ENCODE results near the gene CCDC12. TPM values are rescaled to one million over a fixed set of nuclear protein-coding genes. Genes with fewer than 3 reads are reported as not detected.

Gene CCDC12
- total and polyA plus RNA-seq, 2 of the 13 experiments (the other 11 are each of a cell fraction or from before 2014, with no cell fraction given), result 30.1 to 49.5 TPM

DNA sequence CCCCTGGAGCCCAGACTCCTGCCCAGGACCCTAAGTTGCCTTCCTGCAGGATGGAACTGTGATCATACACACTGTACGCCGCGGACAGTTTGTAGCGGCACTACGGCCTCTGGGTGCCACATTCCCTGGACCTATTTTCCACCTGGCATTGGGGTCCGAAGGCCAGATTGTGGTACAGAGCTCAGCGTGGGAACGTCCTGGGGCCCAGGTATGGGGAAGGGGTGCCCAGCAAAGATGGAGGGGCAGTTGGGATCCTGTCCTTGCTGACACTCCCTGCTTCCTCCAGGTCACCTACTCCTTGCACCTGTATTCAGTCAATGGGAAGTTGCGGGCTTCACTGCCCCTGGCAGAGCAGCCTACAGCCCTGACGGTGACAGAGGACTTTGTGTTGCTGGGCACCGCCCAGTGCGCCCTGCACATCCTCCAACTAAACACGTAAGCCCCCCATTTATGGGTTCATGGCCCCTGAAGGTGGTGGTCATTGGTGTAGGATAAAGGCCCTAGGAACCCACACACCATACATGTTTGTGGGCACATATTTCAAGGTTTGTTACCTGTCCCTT, 31.8 kb upstream of the CCDC12 start:
- Histone ChIP-seq H3K9ac (ENCODE audit: insufficient read depth, low read depth, low read length) (no peak overlapping the region), H3K79me2 (ENCODE audit: insufficient read depth, low read length) (no peaks in the 10 kb centered on the region), H2AFZ (ENCODE audit: low read length) (no peak overlapping the region), H3K27me3 (ENCODE audit: control insufficient read depth in 1 of 2, insufficient read depth in 2 of 2, low read length in 2 of 2) (no peaks in the 10 kb centered on the region), H3K4me1 (ENCODE audit: insufficient read depth, low read length) (no peaks in the 10 kb centered on the region), H4K20me1 (ENCODE audit: insufficient read depth, low read length) (no peaks in the 10 kb centered on the region), H3K4me2 (ENCODE audit: low read depth, low read length) (no peak overlapping the region), H3K36me3 (replicated peaks in 1 of 2; ENCODE audit: control insufficient read depth in 1 of 2, insufficient read depth in 2 of 2, low read length in 2 of 2) (peaks cover 5 to 21% of the 10 kb centered on the region in 2 experiments), H3K4me3 (replicated peaks in 1 of 3; ENCODE audit: insufficient read depth in 1 of 3, low read depth in 2 of 3, low read length in 3 of 3) (no peak overlapping the region), H3K27ac (ENCODE audit: extremely low read length, insufficient read depth, low read length) (no peak overlapping the region), H3K9me3 (ENCODE audit: low read length) (no peaks in the 10 kb centered on the region)
- 88% methylated on average over 8 of the region's 13 CpGs for WGBS (ENCODE audit: low lambda C conversion rate)
- ATAC-seq, result no peak
- intact Hi-C loops (cut with micrococcal nuclease; ENCODE audit: unreplicated experiment) (no loop called here), in situ Hi-C loops (cut with HindIII; ENCODE audit: extremely low pct_ligation_motif_present, low pct_unique_long_range_greater_than_20kb) (no loop called here)
- FAIRE-seq, result no peak
- DNase-seq (ENCODE audit: low spot score), result no peak
- CTCF ChIA-PET (ENCODE audit: low intra/inter-chr PET ratio, low total read pairs), result no interaction called here
- BruUV-seq (replicated peaks), result no TSS peak
- POLR2A ChIA-PET, result no interaction called here
- no peak for TF ChIP-seq SAP130 (CRISPR knock-in tag; IDR thresholded peaks at IDR 0.05; ENCODE audit: low read depth)
- TF ChIP-seq, protein P1, sequence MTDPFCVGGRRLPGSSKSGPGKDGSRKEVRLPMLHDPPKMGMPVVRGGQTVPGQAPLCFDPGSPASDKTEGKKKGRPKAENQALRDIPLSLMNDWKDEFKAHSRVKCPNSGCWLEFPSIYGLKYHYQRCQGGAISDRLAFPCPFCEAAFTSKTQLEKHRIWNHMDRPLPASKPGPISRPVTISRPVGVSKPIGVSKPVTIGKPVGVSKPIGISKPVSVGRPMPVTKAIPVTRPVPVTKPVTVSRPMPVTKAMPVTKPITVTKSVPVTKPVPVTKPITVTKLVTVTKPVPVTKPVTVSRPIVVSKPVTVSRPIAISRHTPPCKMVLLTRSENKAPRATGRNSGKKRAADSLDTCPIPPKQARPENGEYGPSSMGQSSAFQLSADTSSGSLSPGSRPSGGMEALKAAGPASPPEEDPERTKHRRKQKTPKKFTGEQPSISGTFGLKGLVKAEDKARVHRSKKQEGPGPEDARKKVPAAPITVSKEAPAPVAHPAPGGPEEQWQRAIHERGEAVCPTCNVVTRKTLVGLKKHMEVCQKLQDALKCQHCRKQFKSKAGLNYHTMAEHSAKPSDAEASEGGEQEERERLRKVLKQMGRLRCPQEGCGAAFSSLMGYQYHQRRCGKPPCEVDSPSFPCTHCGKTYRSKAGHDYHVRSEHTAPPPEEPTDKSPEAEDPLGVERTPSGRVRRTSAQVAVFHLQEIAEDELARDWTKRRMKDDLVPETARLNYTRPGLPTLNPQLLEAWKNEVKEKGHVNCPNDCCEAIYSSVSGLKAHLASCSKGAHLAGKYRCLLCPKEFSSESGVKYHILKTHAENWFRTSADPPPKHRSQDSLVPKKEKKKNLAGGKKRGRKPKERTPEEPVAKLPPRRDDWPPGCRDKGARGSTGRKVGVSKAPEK (CRISPR knock-in tag; IDR thresholded peaks at IDR 0.05; ENCODE audit: borderline replicate concordance), result no peak
- TF ChIP-seq ZNF816 (CRISPR knock-in tag; IDR thresholded peaks at IDR 0.05; ENCODE audit: borderline replicate concordance), result no peak
- TF ChIP-seq, protein P2, sequence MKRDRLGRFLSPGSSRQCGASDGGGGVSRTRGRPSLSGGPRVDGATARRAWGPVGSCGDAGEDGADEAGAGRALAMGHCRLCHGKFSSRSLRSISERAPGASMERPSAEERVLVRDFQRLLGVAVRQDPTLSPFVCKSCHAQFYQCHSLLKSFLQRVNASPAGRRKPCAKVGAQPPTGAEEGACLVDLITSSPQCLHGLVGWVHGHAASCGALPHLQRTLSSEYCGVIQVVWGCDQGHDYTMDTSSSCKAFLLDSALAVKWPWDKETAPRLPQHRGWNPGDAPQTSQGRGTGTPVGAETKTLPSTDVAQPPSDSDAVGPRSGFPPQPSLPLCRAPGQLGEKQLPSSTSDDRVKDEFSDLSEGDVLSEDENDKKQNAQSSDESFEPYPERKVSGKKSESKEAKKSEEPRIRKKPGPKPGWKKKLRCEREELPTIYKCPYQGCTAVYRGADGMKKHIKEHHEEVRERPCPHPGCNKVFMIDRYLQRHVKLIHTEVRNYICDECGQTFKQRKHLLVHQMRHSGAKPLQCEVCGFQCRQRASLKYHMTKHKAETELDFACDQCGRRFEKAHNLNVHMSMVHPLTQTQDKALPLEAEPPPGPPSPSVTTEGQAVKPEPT (CRISPR knock-in tag; IDR thresholded peaks at IDR 0.05; ENCODE audit: low read depth), result no peak
- TF ChIP-seq, protein P3, sequence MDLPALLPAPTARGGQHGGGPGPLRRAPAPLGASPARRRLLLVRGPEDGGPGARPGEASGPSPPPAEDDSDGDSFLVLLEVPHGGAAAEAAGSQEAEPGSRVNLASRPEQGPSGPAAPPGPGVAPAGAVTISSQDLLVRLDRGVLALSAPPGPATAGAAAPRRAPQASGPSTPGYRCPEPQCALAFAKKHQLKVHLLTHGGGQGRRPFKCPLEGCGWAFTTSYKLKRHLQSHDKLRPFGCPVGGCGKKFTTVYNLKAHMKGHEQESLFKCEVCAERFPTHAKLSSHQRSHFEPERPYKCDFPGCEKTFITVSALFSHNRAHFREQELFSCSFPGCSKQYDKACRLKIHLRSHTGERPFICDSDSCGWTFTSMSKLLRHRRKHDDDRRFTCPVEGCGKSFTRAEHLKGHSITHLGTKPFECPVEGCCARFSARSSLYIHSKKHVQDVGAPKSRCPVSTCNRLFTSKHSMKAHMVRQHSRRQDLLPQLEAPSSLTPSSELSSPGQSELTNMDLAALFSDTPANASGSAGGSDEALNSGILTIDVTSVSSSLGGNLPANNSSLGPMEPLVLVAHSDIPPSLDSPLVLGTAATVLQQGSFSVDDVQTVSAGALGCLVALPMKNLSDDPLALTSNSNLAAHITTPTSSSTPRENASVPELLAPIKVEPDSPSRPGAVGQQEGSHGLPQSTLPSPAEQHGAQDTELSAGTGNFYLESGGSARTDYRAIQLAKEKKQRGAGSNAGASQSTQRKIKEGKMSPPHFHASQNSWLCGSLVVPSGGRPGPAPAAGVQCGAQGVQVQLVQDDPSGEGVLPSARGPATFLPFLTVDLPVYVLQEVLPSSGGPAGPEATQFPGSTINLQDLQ (CRISPR knock-in tag; IDR thresholded peaks at IDR 0.05), result no peak
- TF ChIP-seq ARNT2 (CRISPR knock-in tag; IDR thresholded peaks at IDR 0.05; ENCODE audit: low read depth), result no peak
- TF ChIP-seq, protein P4, sequence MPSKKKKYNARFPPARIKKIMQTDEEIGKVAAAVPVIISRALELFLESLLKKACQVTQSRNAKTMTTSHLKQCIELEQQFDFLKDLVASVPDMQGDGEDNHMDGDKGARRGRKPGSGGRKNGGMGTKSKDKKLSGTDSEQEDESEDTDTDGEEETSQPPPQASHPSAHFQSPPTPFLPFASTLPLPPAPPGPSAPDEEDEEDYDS (CRISPR knock-in tag; IDR thresholded peaks at IDR 0.05), result no peak
- no peak for TF ChIP-seq ZNF326 (CRISPR knock-in tag; IDR thresholded peaks at IDR 0.05; ENCODE audit: borderline replicate concordance)
- no peak for TF ChIP-seq MYC (CRISPR knock-in tag; IDR thresholded peaks at IDR 0.05; ENCODE audit: borderline replicate concordance)
- TF ChIP-seq EEA1 (CRISPR knock-in tag; IDR thresholded peaks at IDR 0.05; ENCODE audit: borderline replicate concordance), result no peak
- no peak for TF ChIP-seq DNMT1 (CRISPR knock-in tag; IDR thresholded peaks at IDR 0.05)
- TF ChIP-seq NFYC (CRISPR knock-in tag; IDR thresholded peaks at IDR 0.05), result no peak
- TF ChIP-seq, protein P5, sequence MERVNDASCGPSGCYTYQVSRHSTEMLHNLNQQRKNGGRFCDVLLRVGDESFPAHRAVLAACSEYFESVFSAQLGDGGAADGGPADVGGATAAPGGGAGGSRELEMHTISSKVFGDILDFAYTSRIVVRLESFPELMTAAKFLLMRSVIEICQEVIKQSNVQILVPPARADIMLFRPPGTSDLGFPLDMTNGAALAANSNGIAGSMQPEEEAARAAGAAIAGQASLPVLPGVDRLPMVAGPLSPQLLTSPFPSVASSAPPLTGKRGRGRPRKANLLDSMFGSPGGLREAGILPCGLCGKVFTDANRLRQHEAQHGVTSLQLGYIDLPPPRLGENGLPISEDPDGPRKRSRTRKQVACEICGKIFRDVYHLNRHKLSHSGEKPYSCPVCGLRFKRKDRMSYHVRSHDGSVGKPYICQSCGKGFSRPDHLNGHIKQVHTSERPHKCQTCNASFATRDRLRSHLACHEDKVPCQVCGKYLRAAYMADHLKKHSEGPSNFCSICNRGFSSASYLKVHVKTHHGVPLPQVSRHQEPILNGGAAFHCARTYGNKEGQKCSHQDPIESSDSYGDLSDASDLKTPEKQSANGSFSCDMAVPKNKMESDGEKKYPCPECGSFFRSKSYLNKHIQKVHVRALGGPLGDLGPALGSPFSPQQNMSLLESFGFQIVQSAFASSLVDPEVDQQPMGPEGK (CRISPR knock-in tag; IDR thresholded peaks at IDR 0.05), result no peak
- TF ChIP-seq ZNF567 (CRISPR knock-in tag; IDR thresholded peaks at IDR 0.05; ENCODE audit: borderline replicate concordance), result no peak
- TF ChIP-seq ZNF292 (CRISPR knock-in tag; IDR thresholded peaks at IDR 0.05; ENCODE audit: borderline replicate concordance, low read depth), result no peak
